Transverse colon (tissue), 4 donors: ENCODE results near the gene SLC37A1. TPM values are rescaled to one million over a fixed set of nuclear protein-coding genes. Genes with fewer than 3 reads are reported as not detected.
A peak's percentile ranks its signal among the peaks of the same experiment; 100 is the strongest.

Experiments used
- DNase-seq: peaks from one replicate; pipeline ENCODE4 v3.0.0-alpha.2; 2019
- H3K27ac ChIP-seq, 4 donors: fragments of 200-600 bp; sonication (generic); 2 replicates each; pipeline ENCODE4 v1.5.1; 2016 to 2018; ENCODE audit warnings: inconsistent platforms in 4 of 4
- H3K27me3 ChIP-seq: fragments of 200-600 bp; sonication (generic); 2 replicates; pipeline ENCODE4 v1.5.1; 2017; ENCODE audit warnings: inconsistent platforms
- H3K36me3 ChIP-seq, 4 donors: fragments of 200-600 bp; sonication (generic); 2 replicates each; pipeline ENCODE4 v1.5.1; 2017 to 2019; ENCODE audit warnings: inconsistent platforms in 4 of 4
- H3K4me1 ChIP-seq, 4 donors: fragments of 200-600 bp; sonication (generic); 2 replicates each; pipeline ENCODE4 v1.5.1; 2017 to 2020; ENCODE audit warnings: inconsistent platforms in 4 of 4
- H3K4me3 ChIP-seq, 4 donors: fragments of 200-600 bp; sonication (generic); 1 replicate in 1 of 4; 2 replicates in 3 of 4; pipeline versions ENCODE4 v1.5.1 to v1.6.1; 2017 to 2019; ENCODE audit warnings: inconsistent platforms in 4 of 4
- H3K9me3 ChIP-seq, 2 donors: fragments of 200-600 bp; sonication (generic); 2 replicates each; pipeline ENCODE4 v1.5.1; 2017 to 2019; ENCODE audit warnings: inconsistent platforms in 2 of 2
- CTCF ChIP-seq, 5 experiments: fragments of 200-600 bp in 3 of 5; fragments of 450-650 bp in 2 of 5; sonication (generic) in 3 of 5; IDR thresholded peaks; 1 replicate in 2 of 5; 2 replicates in 3 of 5; pipeline ENCODE4 v1.5.1; 2016 to 2017; ENCODE audit warnings: antibody characterized with exemption in 5 of 5, inconsistent platforms in 3 of 5, mild to moderate bottlenecking in 2 of 5, moderate library complexity in 1 of 5
- EP300 ChIP-seq: sonication (generic); formaldehyde crosslinking; IDR thresholded peaks from one replicate; pipeline ENCODE4 v1.6.1; 2017; ENCODE audit warnings: antibody characterized with exemption, low read depth
- POLR2A ChIP-seq: fragments of 450-650 bp; IDR thresholded peaks from one replicate; pipeline ENCODE4 v1.6.1; 2016; ENCODE audit warnings: antibody characterized with exemption, mild to moderate bottlenecking, moderate library complexity
- POLR2AphosphoS5 ChIP-seq, 3 donors: sonication (generic); formaldehyde crosslinking; IDR thresholded peaks; one replicate each; pipeline ENCODE4 v1.6.1; 2016; ENCODE audit warnings: antibody characterized with exemption in 3 of 3
- WGBS, 2 donors: methylation state at CpG; one replicate each; pipeline ENCODE4 v1.1.5; 2018; ENCODE audit warnings: low coverage in 1 of 2; 5-methylcytosine and 5-hydroxymethylcytosine counted together
- in situ Hi-C, 4 donors: fragments of 200-750 bp; cut with MboI; loops; one replicate each; pipeline versions ENCODE4 v1.15.0 to v1.15.1; 2017; ENCODE audit warnings: low sequenced_read_pairs in 3 of 4, low pct_ligation_motif_present in 1 of 4, low pct_unique_long_range_greater_than_20kb in 1 of 4
- intact Hi-C: fragments of 100-400 bp; cut with DNase I; formaldehyde crosslinking; loops from one replicate; pipeline ENCODE4 v1.15.1; 2023; ENCODE audit warnings: low total_unique reads
- total RNA-seq, 4 donors: library from RNA; depleted of rRNA; stranded (reverse); fragments of >200 nt; gene quantifications; one replicate each; pipeline ENCODE4 v1.1.0, GENCODE V29; 2016

Gene SLC37A1
- total RNA-seq, 4 donors from 2014 or later, result 80.8 to 139 (median 117) TPM

- DNase-seq, result no peak
- in situ Hi-C loops, result no loop called here
- Histone ChIP-seq H3K4me3 (no peak overlapping the region), H3K27me3 (peaks cover 25% of the 10 kb centered on the region), H3K36me3 (no peaks in the 10 kb centered on the region), H3K27ac (no peak overlapping the region), H3K4me1 (peaks cover 0 to 10% (median 3%) of the 10 kb centered on the region in 4 donors), H3K9me3 (no peaks in the 10 kb centered on the region)
- intact Hi-C loops, result no loop called here
- WGBS, 2 donors, result 71 to 87% methylated on average over 4 to 7 of the region's 7 CpGs
- no peak for TF ChIP-seq CTCF (IDR thresholded peaks at IDR 0.05)
- TF ChIP-seq EP300, result no peak
Measured at GRCh38 chr21:42622284-42622683, 108.6 kb downstream of the SLC37A1 start.

GRCh38 chr21:42623694-42624093 is 110.0 kb downstream of the SLC37A1 start:
- TF ChIP-seq EP300, result no peak
- Histone ChIP-seq H3K27me3 (peaks cover 12% of the 10 kb centered on the region), H3K27ac (peak overlapping the region in 1 of 4 donors; percentile 41), H3K9me3 (no peaks in the 10 kb centered on the region), H3K36me3 (no peaks in the 10 kb centered on the region), H3K4me1 (peaks cover 0 to 10% (median 3%) of the 10 kb centered on the region in 4 donors), H3K4me3 (no peak overlapping the region)
- intact Hi-C loops, result no loop called here
- DNase-seq, result no peak
- in situ Hi-C loops, result no loop called here
- 67 to 96% methylated on average over 4 to 7 of the region's 7 CpGs for WGBS, 2 donors

GRCh38 chr21:42624095-42624790 is 110.6 kb downstream of the SLC37A1 start:
- WGBS, 2 donors, result 21 to 40% methylated on average over 3 to 13 of the region's 13 CpGs
- H3K36me3 ChIP-seq, result no peaks in the 10 kb centered on the region

GRCh38 chr21:42624936-42625335 is 111.3 kb downstream of the SLC37A1 start:
- no peak for TF ChIP-seq POLR2A
- no peak for TF ChIP-seq EP300
- TF ChIP-seq POLR2AphosphoS5 (IDR thresholded peaks at IDR 0.05), result no peak
- no peak for TF ChIP-seq CTCF (IDR thresholded peaks at IDR 0.05)
- DNase-seq, result no peak

More at GRCh38 chr21:42624095-42624790, 110.6 kb downstream of the SLC37A1 start:
- TF ChIP-seq POLR2AphosphoS5 (IDR thresholded peaks at IDR 0.05) (no peak), EP300 (no peak)
- Histone ChIP-seq H3K4me1 (peaks cover 0 to 10% (median 3%) of the 10 kb centered on the region in 4 donors), H3K9me3 (no peaks in the 10 kb centered on the region), H3K27me3 (peaks cover 6% of the 10 kb centered on the region), H3K27ac (peak overlapping the region in 1 of 4 donors; percentile 41), H3K4me3 (no peak overlapping the region)
- intact Hi-C loops (no loop called here), in situ Hi-C loops (no loop called here)
- peak; percentile 29 for DNase-seq

GRCh38 chr21:42626171-42626570 is 112.5 kb downstream of the SLC37A1 start:
- DNase-seq, result no peak
- Histone ChIP-seq H3K4me1 (peaks cover 0 to 10% (median 3%) of the 10 kb centered on the region in 4 donors), H3K27me3 (no peaks in the 10 kb centered on the region), H3K27ac (no peak overlapping the region), H3K36me3 (no peaks in the 10 kb centered on the region), H3K4me3 (no peak overlapping the region), H3K9me3 (no peaks in the 10 kb centered on the region)
- TF ChIP-seq POLR2AphosphoS5 (IDR thresholded peaks at IDR 0.05) (no peak), CTCF (IDR thresholded peaks at IDR 0.05) (no peak), POLR2A (no peak), EP300 (no peak)
- intact Hi-C loops (no loop called here), in situ Hi-C loops (no loop called here)
- 93 to 96% methylated on average over 5 to 14 of the region's 14 CpGs for WGBS, 2 donors

More at GRCh38 chr21:42624936-42625335, 111.3 kb downstream of the SLC37A1 start:
- WGBS, 2 donors, result 70 to 87% methylated on average over 3 to 6 of the region's 6 CpGs
- Histone ChIP-seq H3K9me3 (no peaks in the 10 kb centered on the region), H3K4me3 (no peak overlapping the region), H3K36me3 (no peaks in the 10 kb centered on the region), H3K27ac (peak overlapping the region in 1 of 4 donors; percentile 41), H3K27me3 (no peaks in the 10 kb centered on the region), H3K4me1 (peaks cover 0 to 10% (median 3%) of the 10 kb centered on the region in 4 donors)
- in situ Hi-C loops, result no loop called here
- intact Hi-C loops, result no loop called here
